ENCODE measurements around the gene NDEL1. TPM values are rescaled to one million over a fixed set of nuclear protein-coding genes. Genes with fewer than 3 reads are reported as not detected.

NDEL1 gene
- polyA plus RNA-seq, 3 donors: 29.8 to 58.3 (median 39.7) TPM

- Mint-ChIP-seq H3K27me3 (ENCODE audit: low read depth in 3 of 3) (peaks cover 0 to 4% (median 0%) of the 10 kb centered on the region in 3 donors), H3K27ac (peak overlapping the region; percentile 94 to 97 (median 96)), H3K4me1 (peaks cover 30% of the 10 kb centered on the region), H3K9me3 (no peaks in the 10 kb centered on the region), H3K36me3 (peaks cover 20 to 25% of the 10 kb centered on the region in 2 donors), H3K4me3 (peak overlapping the region; percentile 93 to 97)
- Histone ChIP-seq H3K9me3 (replicated peaks in 1 of 2; ENCODE audit: control insufficient read depth in 1 of 2, insufficient read depth in 1 of 2, low read length in 2 of 2) (no peaks in the 10 kb centered on the region), H4K20me1 (ENCODE audit: insufficient read depth, low read length) (peaks cover 46% of the 10 kb centered on the region), H3K27me3 (ENCODE audit: control insufficient read depth in 2 of 2, insufficient read depth in 2 of 2, low read length in 2 of 2) (no peaks in the 10 kb centered on the region), H3K9ac (ENCODE audit: insufficient read depth, low read length, poor library complexity, severe bottlenecking) (peak overlapping the region; percentile 98), H3K36me3 (replicated peaks in 1 of 2; ENCODE audit: control insufficient read depth in 1 of 2, insufficient read depth in 2 of 2, low read length in 2 of 2) (peaks cover 9 to 27% of the 10 kb centered on the region in 2 donors), H3K4me2 (replicated peaks; ENCODE audit: extremely low read depth, low read length, poor library complexity, severe bottlenecking) (peak overlapping the region; percentile 84), H3K4me1 (ENCODE audit: control insufficient read depth in 1 of 2, insufficient read depth in 2 of 2, low read length in 2 of 2) (peaks cover 12 to 18% of the 10 kb centered on the region in 2 donors), H3K79me2 (ENCODE audit: insufficient read depth, low read length) (peaks cover 55% of the 10 kb centered on the region), H2AFZ (ENCODE audit: insufficient read depth, low read depth, low read length, poor library complexity, severe bottlenecking) (no peak overlapping the region), H3K4me3 (replicated peaks in 1 of 3; ENCODE audit: low read depth in 2 of 3, low read length in 3 of 3) (peak overlapping the region; percentile 63 to 94 (median 92)), H3K27ac (ENCODE audit: low read depth in 1 of 2, low read length in 2 of 2) (peak overlapping the region; percentile 91 to 96)
- WGBS (ENCODE audit: insufficient coverage): under 1% methylated on average over 31 of the region's 43 CpGs
- no peak for TF ChIP-seq CTCF (IDR thresholded peaks at IDR 0.05)
- intact Hi-C loops (cut with micrococcal nuclease): loop anchor here in 1 of 2 donors (2.0 to 5.0 kb wide), 2 partner anchors 26 to 54 kb away; partner anchors contain the start of gene RPL26
- peak; percentile 23 to 47 (median 27) for DNase-seq
Measured at GRCh38 chr17:8436169-8436843, 622 bp downstream of the NDEL1 start.

- Mint-ChIP-seq H3K4me3 (peak overlapping the region; percentile 93 to 97), H3K9me3 (no peaks in the 10 kb centered on the region), H3K27ac (peak overlapping the region; percentile 94 to 97 (median 96)), H3K27me3 (ENCODE audit: low read depth in 3 of 3) (peaks cover 0 to 2% (median 0%) of the 10 kb centered on the region in 3 donors), H3K4me1 (peaks cover 35% of the 10 kb centered on the region), H3K36me3 (peaks cover 21 to 25% of the 10 kb centered on the region in 2 donors)
- H2AFZ ChIP-seq (ENCODE audit: insufficient read depth, low read depth, low read length, poor library complexity, severe bottlenecking): no peak overlapping the region
- no peak for DNase-seq
- peak overlapping the region; percentile 84 for H3K4me2 ChIP-seq (replicated peaks; ENCODE audit: extremely low read depth, low read length, poor library complexity, severe bottlenecking)
- peaks cover 9 to 27% of the 10 kb centered on the region in 2 donors for H3K36me3 ChIP-seq (replicated peaks in 1 of 2; ENCODE audit: control insufficient read depth in 1 of 2, insufficient read depth in 2 of 2, low read length in 2 of 2)
- H3K9me3 ChIP-seq (replicated peaks in 1 of 2; ENCODE audit: control insufficient read depth in 1 of 2, insufficient read depth in 1 of 2, low read length in 2 of 2): no peaks in the 10 kb centered on the region
- no peak for TF ChIP-seq CTCF (IDR thresholded peaks at IDR 0.05)
- H3K4me3 ChIP-seq (replicated peaks in 1 of 3; ENCODE audit: low read depth in 2 of 3, low read length in 3 of 3): peak overlapping the region; percentile 63 to 94 (median 92)
- H3K9ac ChIP-seq (ENCODE audit: insufficient read depth, low read length, poor library complexity, severe bottlenecking): peak overlapping the region; percentile 98
- 0% methylated on average over 1 of the region's 5 CpGs for WGBS (ENCODE audit: insufficient coverage)
- H4K20me1 ChIP-seq (ENCODE audit: insufficient read depth, low read length): peaks cover 51% of the 10 kb centered on the region
- no peaks in the 10 kb centered on the region for H3K27me3 ChIP-seq (ENCODE audit: control insufficient read depth in 2 of 2, insufficient read depth in 2 of 2, low read length in 2 of 2)
- H3K27ac ChIP-seq (ENCODE audit: low read depth in 1 of 2, low read length in 2 of 2): peak overlapping the region in 1 of 2 donors; percentile 96
- peaks cover 60% of the 10 kb centered on the region for H3K79me2 ChIP-seq (ENCODE audit: insufficient read depth, low read length)
- intact Hi-C loops (cut with micrococcal nuclease): loop anchor here in 1 of 2 donors (2.0 to 5.0 kb wide), 2 partner anchors 26 to 55 kb away; partner anchors contain the start of gene RPL26
- peaks cover 12 to 23% of the 10 kb centered on the region in 2 donors for H3K4me1 ChIP-seq (ENCODE audit: control insufficient read depth in 1 of 2, insufficient read depth in 2 of 2, low read length in 2 of 2)
Measured at GRCh38 chr17:8436844-8437171, 1.1 kb downstream of the NDEL1 start.
